ENCODE measurements around the gene MYBPC3. TPM values are rescaled to one million over a fixed set of nuclear protein-coding genes. Genes with fewer than 3 reads are reported as not detected.

MYBPC3 gene
- polyA plus RNA-seq (ENCODE audit: insufficient read depth in 1 of 5, insufficient read length in 5 of 5, low replicate concordance in 1 of 5): under 1 TPM in 1 of 5 donors, not detected in 4; 0.03 TPM
- long read RNA-seq, donor 1: 0 reads
- long read RNA-seq, donor 2: 0 reads
- long read RNA-seq, donor 3: 0 reads
- long read RNA-seq, donor 4: 0 reads
- long read RNA-seq, donor 5: 0 reads
- long read RNA-seq, donor 6: 0 reads
- long read RNA-seq, donor 7: 0 reads
- long read RNA-seq, donor 8: 0 reads

- no peak for DNase-seq
These were observed at the start of gene MYBPC3 for GRCh38 chr11:47352556-47352955. Gene MYBPC3, minus strand, starts transcription at chr11:47352702. Its CDS starts 55 bp downstream, at chr11:47352647.

- DNase-seq: no peak
These were observed 48.3 kb upstream of the MYBPC3 start for GRCh38 chr11:47400768-47401279.

GRCh38 chr11:47399860-47400767 lies 47.6 kb upstream of the MYBPC3 start:
- no peak for DNase-seq

- no peak for DNase-seq
These were observed 46.0 kb upstream of the MYBPC3 start for GRCh38 chr11:47398551-47398950.

- DNase-seq: no peak
These were observed 45.5 kb upstream of the MYBPC3 start for GRCh38 chr11:47398011-47398410.

GRCh38 chr11:47396049-47396320 lies 43.5 kb upstream of the MYBPC3 start:
- DNase-seq: no peak

- no peak for DNase-seq
These were observed 42.9 kb upstream of the MYBPC3 start for GRCh38 chr11:47395223-47396048.

- DNase-seq: no peak
These were observed 42.1 kb upstream of the MYBPC3 start for GRCh38 chr11:47394322-47395222.

- no peak for DNase-seq
These were observed 41.5 kb upstream of the MYBPC3 start for GRCh38 chr11:47394050-47394321.

- no peak for DNase-seq
These were observed 40.9 kb upstream of the MYBPC3 start for GRCh38 chr11:47393163-47394049.

- DNase-seq: no peak
These were observed 40.2 kb upstream of the MYBPC3 start for GRCh38 chr11:47392546-47393162.

GRCh38 chr11:47391711-47392432 lies 39.4 kb upstream of the MYBPC3 start:
- no peak for DNase-seq

- DNase-seq: no peak
These were observed 38.6 kb upstream of the MYBPC3 start for GRCh38 chr11:47391077-47391583.

GRCh38 chr11:47390422-47390760 lies 37.9 kb upstream of the MYBPC3 start:
- no peak for DNase-seq

- DNase-seq: no peak
These were observed 37.3 kb upstream of the MYBPC3 start for GRCh38 chr11:47389577-47390421.

- DNase-seq: no peak
These were observed 36.4 kb upstream of the MYBPC3 start for GRCh38 chr11:47388697-47389576.

Measured in right lung (tissue), 10 donors.